IPS-18c (cell line): Measurements from ENCODE around the gene LIG1.

Experiments
- H3K4me3 ChIP-seq: 2 replicates; pipeline ENCODE4 v1.7.0; 2013; ENCODE audit warnings: low read depth, mild to moderate bottlenecking, low read length, moderate library complexity; ENCODE audit not compliant: insufficient read depth
- H3K9me3 ChIP-seq: one replicate; pipeline ENCODE4 v1.6.1; 2013; ENCODE audit warnings: mild to moderate bottlenecking, low read length, moderate library complexity; ENCODE audit not compliant: control insufficient read depth, insufficient read depth

The LIG1 gene

DNA sequence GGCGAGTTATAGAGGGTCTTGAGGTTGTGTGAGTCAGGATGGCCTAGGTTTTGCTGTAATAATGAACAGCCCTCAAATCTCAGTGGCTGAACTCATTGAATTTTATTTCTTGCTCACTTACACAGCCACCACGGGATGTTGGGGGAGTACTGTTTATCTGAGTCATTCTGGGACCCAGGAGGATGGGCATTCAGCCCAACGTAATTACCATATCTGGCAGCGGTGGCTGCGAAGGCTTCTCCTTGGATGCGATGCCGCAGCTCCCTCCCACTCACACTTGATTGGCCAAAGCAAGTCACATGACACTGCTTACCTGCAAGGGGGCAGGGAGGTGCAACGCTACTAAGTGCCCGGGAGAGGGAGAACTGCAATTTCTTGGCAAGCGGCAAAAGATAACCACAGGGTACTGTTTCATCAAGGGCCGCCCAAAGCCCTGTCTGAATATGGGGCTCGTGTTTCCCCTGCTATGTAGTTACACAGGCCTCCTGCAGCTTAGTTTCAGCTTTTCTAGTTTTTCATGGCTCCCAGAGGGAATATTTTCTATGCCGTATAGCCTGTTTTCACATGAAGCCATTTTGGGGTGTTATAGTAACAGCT, 20.2 kb upstream of the LIG1 start:
- H3K4me3 ChIP-seq = no peak overlapping the region
- peaks cover 2% of the 10 kb centered on the region for H3K9me3 ChIP-seq

DNA sequence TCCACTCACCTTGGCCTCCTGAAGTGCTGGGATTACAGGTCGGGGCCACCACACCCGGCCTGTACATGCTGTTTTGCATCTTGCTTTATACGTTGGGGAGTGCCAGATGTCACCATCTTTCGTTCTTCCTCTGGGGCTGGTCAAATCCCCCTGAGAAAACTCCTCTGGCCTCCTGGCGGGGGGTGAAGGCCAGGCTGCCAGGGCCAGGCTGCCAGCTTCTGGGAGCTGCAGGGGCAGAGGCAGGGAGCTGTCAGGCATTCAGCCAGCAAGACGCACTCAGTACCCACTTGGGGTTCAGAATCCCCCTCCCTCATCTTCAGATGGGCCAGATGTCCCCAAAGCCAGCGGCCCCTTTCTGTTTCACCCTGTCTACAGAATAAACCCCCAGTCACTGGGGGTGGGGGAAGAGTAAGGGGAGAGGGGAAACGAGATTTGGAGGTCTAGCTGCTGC, 16.4 kb upstream of the LIG1 start:
- H3K4me3 ChIP-seq = no peak overlapping the region

GRCh38 chr19:48186015-48186414, 15.9 kb upstream of the LIG1 start:
- H3K4me3 ChIP-seq = no peak overlapping the region
- no peaks in the 10 kb centered on the region for H3K9me3 ChIP-seq

More for the DNA sequence above, 16.4 kb upstream of the LIG1 start:
- H3K9me3 ChIP-seq = no peaks in the 10 kb centered on the region

DNA sequence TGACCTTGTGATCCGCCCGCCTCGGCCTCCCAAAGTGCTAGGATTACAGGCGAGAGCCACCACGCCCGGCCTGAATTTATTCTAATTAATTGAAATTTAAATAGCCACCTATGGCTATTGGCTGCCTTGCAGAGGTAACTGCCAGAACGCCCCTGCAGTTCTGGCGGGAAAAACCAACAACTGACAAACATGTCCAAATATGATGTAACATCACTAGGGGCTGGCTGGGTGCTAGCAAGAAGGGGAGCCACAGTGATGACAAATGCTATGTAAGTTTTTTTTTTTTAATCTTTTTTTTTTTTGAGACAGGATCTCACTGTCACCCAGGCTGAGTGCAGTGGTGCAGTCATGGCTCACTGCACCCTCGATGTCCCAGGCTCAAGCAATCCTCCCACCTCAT, 13.2 kb upstream of the LIG1 start:
- H3K4me3 ChIP-seq = no peak overlapping the region
- no peaks in the 10 kb centered on the region for H3K9me3 ChIP-seq

- Histone ChIP-seq H3K9me3 (no peaks in the 10 kb centered on the region), H3K4me3 (no peak overlapping the region)
Measured at GRCh38 chr19:48182434-48182833, 12.3 kb upstream of the LIG1 start.

- Histone ChIP-seq H3K9me3 (no peaks in the 10 kb centered on the region), H3K4me3 (no peak overlapping the region; the same call in 1 of the 2 replicates)
Measured at GRCh38 chr19:48181505-48181904, 11.4 kb upstream of the LIG1 start.

GRCh38 chr19:48176226-48176625, 6.1 kb upstream of the LIG1 start:
- Histone ChIP-seq H3K9me3 (no peaks in the 10 kb centered on the region), H3K4me3 (no peak overlapping the region)

DNA sequence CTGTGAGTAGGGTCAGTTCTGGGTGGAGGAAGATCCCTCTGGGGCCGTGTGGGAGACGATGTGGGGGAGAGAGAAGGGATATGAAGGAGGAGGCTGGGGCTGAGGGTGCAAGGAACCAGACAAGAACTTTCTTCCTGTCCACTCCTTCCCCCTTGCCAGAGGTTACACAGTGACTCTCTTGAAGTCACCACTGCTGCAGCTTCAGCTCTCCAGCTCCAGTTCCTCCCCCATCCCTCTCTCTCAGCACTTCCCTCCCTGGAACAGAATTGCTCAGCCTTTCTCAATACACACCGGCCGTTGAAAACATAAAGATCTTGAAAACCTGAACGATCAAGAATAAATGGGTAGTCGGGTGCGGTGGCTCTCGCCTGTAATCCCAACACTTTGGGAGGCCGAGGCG, 5.4 kb upstream of the LIG1 start:
- peaks cover 3% of the 10 kb centered on the region for H3K9me3 ChIP-seq

GRCh38 chr19:48174445-48175030, 4.4 kb upstream of the LIG1 start:
- peaks cover 3% of the 10 kb centered on the region for H3K9me3 ChIP-seq
- H3K4me3 ChIP-seq = no peak overlapping the region

More for the DNA sequence above, 5.4 kb upstream of the LIG1 start:
- no peak overlapping the region for H3K4me3 ChIP-seq

- Histone ChIP-seq H3K9me3 (peaks cover 3% of the 10 kb centered on the region), H3K4me3 (0 out of 2 replicates have a peak overlapping the region, but pooled peaks have one; percentile 100)
Measured at GRCh38 chr19:48171710-48172109, 1.6 kb upstream of the LIG1 start.

DNA sequence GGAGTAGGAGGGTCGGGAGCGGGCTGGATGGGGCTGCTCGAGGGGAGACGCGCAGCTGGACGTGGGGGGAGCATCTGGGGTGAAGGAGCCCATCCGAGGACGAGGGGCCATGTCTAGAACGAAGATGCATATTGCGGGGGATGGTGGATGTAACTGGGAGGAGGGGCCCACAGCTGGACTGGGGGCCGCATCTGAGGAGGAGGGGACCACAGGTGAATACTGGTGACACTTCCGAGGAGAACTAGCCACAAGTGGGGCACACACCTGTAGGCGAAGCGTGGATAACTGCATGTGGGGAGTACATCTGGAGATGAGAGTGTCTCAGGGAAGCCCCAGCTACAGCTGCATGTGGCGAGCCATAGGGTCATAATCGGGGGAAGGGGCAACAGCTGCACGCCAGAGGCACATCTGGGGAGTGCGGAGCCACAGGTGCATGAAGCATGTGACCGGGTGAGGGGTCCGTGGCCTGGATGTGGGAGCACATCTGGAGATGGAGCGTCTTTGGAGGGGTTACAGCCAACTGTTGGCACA, 738 bp upstream of the LIG1 start:
- peaks cover 3% of the 10 kb centered on the region for H3K9me3 ChIP-seq
- peak overlapping the region; percentile 100 for H3K4me3 ChIP-seq

- H3K9me3 ChIP-seq = peaks cover 3% of the 10 kb centered on the region
- H3K4me3 ChIP-seq = peak overlapping the region; percentile 100
Measured at GRCh38 chr19:48169578-48169938, 586 bp downstream of the LIG1 start.

DNA sequence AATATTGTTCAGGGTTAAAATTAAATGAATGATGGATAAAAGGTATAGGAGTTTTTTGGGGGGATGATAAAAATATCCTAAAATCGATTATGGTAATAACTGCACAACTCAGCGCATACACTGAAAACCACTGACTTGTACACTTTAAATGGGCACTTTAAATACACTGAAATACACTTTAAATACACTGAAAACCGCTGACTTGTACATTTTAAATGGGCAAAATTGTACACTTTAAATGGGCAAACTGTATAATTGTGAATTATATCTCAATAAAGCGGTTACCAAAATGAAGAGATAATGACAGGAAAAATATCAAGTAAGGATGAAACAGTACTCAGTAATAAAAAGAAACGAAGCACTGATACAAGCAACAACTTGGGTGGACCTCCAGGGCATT, 1.5 kb downstream of the LIG1 start:
- H3K4me3 ChIP-seq = no peak overlapping the region
- peaks cover 3% of the 10 kb centered on the region for H3K9me3 ChIP-seq

GRCh38 chr19:48158210-48158790, 11.8 kb downstream of the LIG1 start:
- Histone ChIP-seq H3K4me3 (no peak overlapping the region), H3K9me3 (no peaks in the 10 kb centered on the region)

GRCh38 chr19:48154003-48154402, 16.1 kb downstream of the LIG1 start:
- no peaks in the 10 kb centered on the region for H3K9me3 ChIP-seq

DNA sequence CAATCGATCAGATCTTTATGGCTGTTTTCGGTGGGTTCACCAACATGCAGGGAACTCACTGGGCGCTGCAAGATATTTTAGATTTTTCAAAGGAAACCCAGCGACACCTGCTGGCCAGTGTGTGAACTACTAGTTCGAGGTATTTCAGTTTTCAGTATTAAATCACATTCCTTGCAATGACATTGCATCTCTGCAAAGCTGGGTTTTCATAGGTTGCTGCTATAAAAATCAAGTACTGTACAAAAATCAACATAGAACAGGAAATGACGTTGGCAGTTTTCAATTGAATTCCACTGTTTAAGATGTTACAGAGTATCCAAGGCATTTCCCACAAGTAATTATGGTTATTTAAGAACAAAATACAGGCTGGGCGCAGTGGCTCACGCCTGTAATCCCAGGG, 17.6 kb downstream of the LIG1 start:
- Histone ChIP-seq H3K9me3 (no peaks in the 10 kb centered on the region), H3K4me3 (no peak overlapping the region)

More at GRCh38 chr19:48154003-48154402, 16.1 kb downstream of the LIG1 start:
- H3K4me3 ChIP-seq = no peak overlapping the region

GRCh38 chr19:48149430-48149829, 20.7 kb downstream of the LIG1 start:
- Histone ChIP-seq H3K9me3 (no peaks in the 10 kb centered on the region), H3K4me3 (no peak overlapping the region)

GRCh38 chr19:48148576-48148975, 21.6 kb downstream of the LIG1 start:
- Histone ChIP-seq H3K9me3 (no peaks in the 10 kb centered on the region), H3K4me3 (no peak overlapping the region)
